H1 (cell line): ENCODE results near the gene FGF6. TPM values are rescaled to one million over a fixed set of nuclear protein-coding genes. Genes with fewer than 3 reads are reported as not detected.

Source experiments
- EZH2 ChIP-seq: fragments of 200-600 bp; sonication (generic); IDR thresholded peaks from 2 replicates; pipeline ENCODE4 v1.7.1; 2012; ENCODE audit warnings: low read depth, mild to moderate bottlenecking, moderate library complexity, low read length, inconsistent platforms; ENCODE audit not compliant: severe bottlenecking
- HDAC6 ChIP-seq: IDR thresholded peaks from one replicate; pipeline ENCODE4 v1.7.1; 2012; ENCODE audit warnings: low read depth, mild to moderate bottlenecking, inconsistent platforms, low read length, moderate library complexity
- TBP ChIP-seq: IDR thresholded peaks from 2 replicates; pipeline ENCODE4 v1.6.1; 2011; ENCODE audit warnings: low read depth, low read length, improper control_type of control experiment
- polyA plus RNA-seq, 7 experiments: library from polyadenylated mRNA; depleted of rRNA in 3 of 7; stranded (reverse) in 5 of 7; unstranded in 2 of 7; fragments of >200 nt in 5 of 7; fragments of 200-250 nt in 2 of 7; gene quantifications; 1 replicate in 5 of 7; 2 replicates in 1 of 7; 4 replicates in 1 of 7; pipeline versions ENCODE4 v1.2.1 to v1.2.3, GENCODE V29; 2011 to 2013; ENCODE audit warnings: missing spikeins in 2 of 7, mixed read lengths in 2 of 7
- total RNA-seq: library from RNA; stranded (reverse); fragmentation: NEBNext Ultra II Directional; extraction: Animal tissue kit (Norgen Biotek cat#: 25700); gene quantifications from 2 replicates; pipeline ENCODE4 v1.2.1, GENCODE V29; 2021
- TF ChIP-seq, protein P1 (sequence below): IDR thresholded peaks from 2 replicates; pipeline ENCODE4 v1.6.1; 2012; ENCODE audit warnings: inconsistent platforms

Gene FGF6
- total and polyA plus RNA-seq, 2 of the 8 experiments (the other 6 are each of a cell fraction or from before 2014, with no cell fraction given): not detected

DNA sequence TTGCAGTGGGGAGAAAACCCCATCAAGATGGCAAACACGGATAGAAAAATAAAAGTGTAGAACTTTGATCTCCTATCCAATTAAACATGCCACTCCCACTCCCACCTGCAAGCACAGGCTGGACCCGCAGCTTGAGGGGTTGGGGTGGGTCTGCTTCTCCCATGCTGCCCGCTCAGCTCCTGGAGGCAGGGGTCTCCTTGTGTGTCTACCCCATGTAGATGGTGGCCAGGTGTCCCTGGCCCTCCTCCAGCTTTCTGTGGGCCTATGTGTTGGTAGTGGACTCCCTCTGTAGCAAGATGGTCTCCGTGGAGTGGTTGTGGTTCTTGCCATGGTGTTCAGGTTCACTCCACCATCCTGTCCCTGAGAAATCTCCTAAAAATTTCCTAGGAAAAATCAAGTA lies 42.6 kb downstream of the FGF6 start (continued):
- TF ChIP-seq EZH2 (no peak), TBP (no peak), HDAC6 (no peak)
- TF ChIP-seq, protein P1, sequence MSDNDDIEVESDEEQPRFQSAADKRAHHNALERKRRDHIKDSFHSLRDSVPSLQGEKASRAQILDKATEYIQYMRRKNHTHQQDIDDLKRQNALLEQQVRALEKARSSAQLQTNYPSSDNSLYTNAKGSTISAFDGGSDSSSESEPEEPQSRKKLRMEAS: no peak
- TF ChIP-seq, all 59 proteins: peak for 0
